Endothelial cell of umbilical vein (primary cell): ENCODE measurements around the gene DDX47. TPM values are rescaled to one million over a fixed set of nuclear protein-coding genes. Genes with fewer than 3 reads are reported as not detected.

Source experiments
- BruUV-seq: library from RNA; stranded (reverse); fragments of 400-500 nt; replicated peaks from 2 replicates; lab custom pipeline; 2021; lab: Mats Ljungman, UMichigan
- CTCF ChIA-PET: fragments of 300-600, 350-600 bp; sonication (Branson Sonifier 250); formaldehyde crosslinking; loops from one replicate; lab custom pipeline; 2021; ENCODE audit warnings: antibody characterized with exemption, inconsistent platforms; lab: Charles Lee
- POLR2A ChIA-PET: fragments of 300-600, 350-600 bp; sonication (Branson Sonifier 250); formaldehyde crosslinking; loops from one replicate; lab custom pipeline; 2021; ENCODE audit warnings: antibody characterized with exemption, inconsistent platforms; lab: Charles Lee
- DNase-seq: peaks from one replicate; pipeline ENCODE4 v3.0.0-alpha.2; 2011; ENCODE audit warnings: low read depth, low spot score
- FAIRE-seq: peaks from 2 replicates; lab custom pipeline; 2011; peaks lifted over from hg19 to GRCh38; lab: Jason Lieb, UNC
- H2AFZ ChIP-seq: 2 replicates; pipeline ENCODE4 v1.6.0; 2012; ENCODE audit warnings: low read depth, low read length, control low read depth, inconsistent platforms
- H3K27ac ChIP-seq: 2 replicates; pipeline ENCODE4 v1.5.1; 2011; ENCODE audit warnings: low read depth, mild to moderate bottlenecking, control low read depth, low read length, moderate library complexity; ENCODE audit not compliant: insufficient read depth
- H3K27me3 ChIP-seq, 2 experiments: 2 replicates each; pipeline versions ENCODE4 v1.6.0 to v1.6.1; 2011; ENCODE audit warnings: low read length in 2 of 2, mixed read lengths in 1 of 2; ENCODE audit not compliant: control insufficient read depth in 2 of 2, insufficient read depth in 2 of 2
- H3K36me3 ChIP-seq, 2 experiments: 2 replicates in 1 of 2; 3 replicates in 1 of 2; pipeline ENCODE4 v1.5.1; 2011; ENCODE audit warnings: low read length in 2 of 2, mild to moderate bottlenecking in 1 of 2, moderate library complexity in 1 of 2; ENCODE audit not compliant: control insufficient read depth in 2 of 2, insufficient read depth in 2 of 2; ENCODE audit errors: extremely low read depth in 1 of 2
- H3K4me1 ChIP-seq: 3 replicates; pipeline ENCODE4 v1.5.1; 2011; ENCODE audit warnings: mild to moderate bottlenecking, low read length; ENCODE audit not compliant: control insufficient read depth, insufficient read depth; ENCODE audit errors: extremely low read depth
- H3K4me2 ChIP-seq: 2 replicates; pipeline ENCODE4 v1.6.1; 2011; ENCODE audit warnings: low read length, control low read depth, mixed read lengths; ENCODE audit not compliant: insufficient read depth
- H3K4me3 ChIP-seq, 3 experiments: fragments of 200-600 bp in 1 of 3; sonication (generic), shearing (Covaris generic) in 1 of 3; replicated peaks in 1 of 3; 2 replicates each; pipeline ENCODE4 v1.5.1; 2011 to 2016; ENCODE audit warnings: control low read depth in 3 of 3, low read length in 3 of 3, mild to moderate bottlenecking in 2 of 3, inconsistent platforms in 1 of 3, low read depth in 1 of 3, moderate library complexity in 1 of 3; ENCODE audit not compliant: insufficient read depth in 1 of 3
- H3K79me2 ChIP-seq: 2 replicates; pipeline ENCODE4 v1.6.0; 2012; ENCODE audit warnings: low read length, inconsistent platforms; ENCODE audit not compliant: control insufficient read depth, insufficient read depth
- H3K9ac ChIP-seq: replicated peaks from 2 replicates; pipeline ENCODE3; 2011; ENCODE audit warnings: low read length, control low read depth; ENCODE audit not compliant: insufficient read depth; ENCODE audit errors: extremely low read depth
- H3K9me1 ChIP-seq: replicated peaks from 3 replicates; pipeline ENCODE4 v1.6.0; 2011; ENCODE audit warnings: mild to moderate bottlenecking, low read length; ENCODE audit not compliant: control insufficient read depth, insufficient read depth; ENCODE audit errors: extremely low read depth
- H3K9me3 ChIP-seq: replicated peaks from 2 replicates; pipeline ENCODE4 v1.5.1; 2012; ENCODE audit warnings: low read length, inconsistent platforms; ENCODE audit not compliant: control insufficient read depth, insufficient read depth
- H4K20me1 ChIP-seq: replicated peaks from 2 replicates; pipeline ENCODE3; 2011; ENCODE audit warnings: mild to moderate bottlenecking, low read length; ENCODE audit not compliant: control insufficient read depth, insufficient read depth; ENCODE audit errors: extremely low read depth
- CTCF ChIP-seq, 2 donors: IDR thresholded peaks; 1 replicate in 1 of 2; 2 replicates in 1 of 2; pipeline ENCODE4 v1.5.1; 2011; ENCODE audit warnings: low read length in 2 of 2, mild to moderate bottlenecking in 2 of 2, moderate library complexity in 2 of 2, control low read depth in 1 of 2, inconsistent platforms in 1 of 2, low read depth in 1 of 2; ENCODE audit not compliant: insufficient read depth in 1 of 2; ENCODE audit errors: extremely low read depth in 1 of 2
- EZH2 ChIP-seq: IDR thresholded peaks from 2 replicates; pipeline ENCODE4 v1.6.1; 2012; ENCODE audit warnings: borderline replicate concordance, low read depth, mild to moderate bottlenecking, moderate library complexity, low read length, inconsistent platforms; ENCODE audit not compliant: severe bottlenecking
- FOS ChIP-seq: IDR thresholded peaks from 2 replicates; pipeline ENCODE4 v1.6.1; 2011; ENCODE audit warnings: mild to moderate bottlenecking, low read length, moderate library complexity, borderline replicate concordance; ENCODE audit not compliant: insufficient read depth
- GATA2 ChIP-seq: IDR thresholded peaks from 2 replicates; pipeline ENCODE4 v1.7.0; 2011; ENCODE audit warnings: low read depth, mild to moderate bottlenecking, moderate library complexity, mixed read lengths, low read length; ENCODE audit not compliant: insufficient read length, insufficient read depth
- JUN ChIP-seq: IDR thresholded peaks from 2 replicates; pipeline ENCODE4 v1.6.1; 2011; ENCODE audit warnings: borderline replicate concordance, low read depth; ENCODE audit not compliant: insufficient read length, insufficient read depth
- MAX ChIP-seq: IDR thresholded peaks from 2 replicates; pipeline ENCODE4 v1.6.1; 2011; ENCODE audit not compliant: insufficient read depth, insufficient read length
- MYC ChIP-seq: IDR thresholded peaks from one replicate; pipeline ENCODE4 v1.6.1; 2011; ENCODE audit warnings: mild to moderate bottlenecking, low read depth, low read length
- POLR2A ChIP-seq: IDR thresholded peaks from 2 replicates; pipeline ENCODE4 v1.6.1; 2012; ENCODE audit warnings: low read depth, mild to moderate bottlenecking, control low read depth, low read length
- POLR2AphosphoS5 ChIP-seq: IDR thresholded peaks from 2 replicates; pipeline ENCODE4 v1.6.1; 2012; ENCODE audit warnings: low read depth, mild to moderate bottlenecking, control low read depth, low read length, moderate library complexity; ENCODE audit not compliant: insufficient read depth
- dilution Hi-C: fragments of 300-500 bp; cut with MboI; formaldehyde crosslinking; loops from one replicate; pipeline ENCODE4 v1.15.0; 2019; ENCODE audit warnings: low sequenced_read_pairs; ENCODE audit not compliant: extremely low pct_ligation_motif_present
- intact Hi-C: fragments of 100-400 bp; cut with micrococcal nuclease; formaldehyde crosslinking; loops from one replicate; pipeline ENCODE4 v1.10.0; 2022
- polyA plus RNA-seq, 4 experiments: library from polyadenylated mRNA; depleted of rRNA in 3 of 4; stranded (reverse) in 3 of 4; unstranded in 1 of 4; fragments of >200 nt; gene quantifications; 2 replicates each; pipeline versions ENCODE4 v1.2.1 to v1.2.3, GENCODE V29; 2011 to 2012; ENCODE audit warnings: missing spikeins in 1 of 4
- total RNA-seq: library from RNA; stranded (reverse); gene quantifications from 2 replicates; pipeline ENCODE4 v1.2.3, GENCODE V29; 2021

The DDX47 gene
- total and polyA plus RNA-seq, 2 donors (not counting 3 experiments of a cell fraction or from before 2014, with no cell fraction given), result 73.4 to 74.6 TPM

GRCh38 chr12:12779007-12779406 lies 34.1 kb upstream of the DDX47 start:
- H3K4me1 ChIP-seq, result peaks cover 36% of the 10 kb centered on the region
- peak overlapping the region; percentile 51 for H2AFZ ChIP-seq
- peak overlapping the region; percentile 20 for H3K4me2 ChIP-seq
- H3K9ac ChIP-seq, result peak overlapping the region; percentile 60
- intact Hi-C loops (loop anchor here (1.0 kb wide), 1 partner anchor 20 kb away; no protein-coding TSS in a partner anchor), dilution Hi-C loops (no loop called here)
- no peaks in the 10 kb centered on the region for H3K9me3 ChIP-seq
- no peaks in the 10 kb centered on the region for H3K36me3 ChIP-seq
- TSS peak; percentile 86 for BruUV-seq
- CTCF ChIA-PET, result interaction anchor here (0.7 to 2.4 kb wide), 9 partner anchors 10 to 138 kb away, joined by 3 to 25 read pairs (median 3); partner anchors contain the start of gene GPRC5A
- peak overlapping the region; percentile 88 for H3K27ac ChIP-seq
- no peaks in the 10 kb centered on the region for H3K27me3 ChIP-seq
- no peak for DNase-seq
- H4K20me1 ChIP-seq, result no peaks in the 10 kb centered on the region
- no peak for TF ChIP-seq POLR2AphosphoS5
- no peak for TF ChIP-seq CTCF (IDR thresholded peaks at IDR 0.05; ENCODE audit: extremely low read depth in 1 of 2, insufficient read depth in 1 of 2, low read depth in 1 of 2, low read length in 2 of 2)
- no peak for TF ChIP-seq JUN
- TF ChIP-seq EZH2, result no peak
- no peak for TF ChIP-seq GATA2
- TF ChIP-seq POLR2A, result no peak
- TF ChIP-seq FOS, result no peak
- TF ChIP-seq MYC, result no peak
- TF ChIP-seq MAX, result no peak
- POLR2A ChIA-PET, result no interaction called here
- H3K4me3 ChIP-seq, result no peak overlapping the region
- no peaks in the 10 kb centered on the region for H3K79me2 ChIP-seq
- no peaks in the 10 kb centered on the region for H3K9me1 ChIP-seq
- FAIRE-seq, result no peak
